Mucosa of descending colon (tissue), 3 donors: ENCODE results near the gene HDAC4. TPM values are rescaled to one million over a fixed set of nuclear protein-coding genes. Genes with fewer than 3 reads are reported as not detected.

Experiments used
- ATAC-seq: fragments of 200-7000 bp; cut with Tn5 transposase; one replicate; pipeline ENCODE4 v1.9.1; 2020; ENCODE audit warnings: mild to moderate bottlenecking, moderate library complexity
- DNase-seq, 3 donors: peaks; one replicate each; pipeline ENCODE4 v3.0.0-alpha.2; 2020
- H3K36me3 ChIP-seq: fragments of 200-600 bp; one replicate; pipeline ENCODE4 v1.8.0; 2021; ENCODE audit warnings: low read depth, mild to moderate bottlenecking
- H3K4me1 ChIP-seq: fragments of 200-600 bp; one replicate; pipeline ENCODE4 v1.8.0; 2021; ENCODE audit warnings: low read depth, mild to moderate bottlenecking
- H3K4me3 ChIP-seq: fragments of 200-600 bp; one replicate; pipeline ENCODE4 v1.8.0; 2021; ENCODE audit warnings: mild to moderate bottlenecking
- H3K9me3 ChIP-seq: fragments of 200-600 bp; one replicate; pipeline ENCODE4 v1.8.0; 2021; ENCODE audit warnings: mild to moderate bottlenecking
- intact Hi-C, 2 donors: fragments of 100-400 bp; cut with DNase I in 1 of 2; cut with micrococcal nuclease in 1 of 2; formaldehyde crosslinking; loops; one replicate each; pipeline versions ENCODE4 v1.11.0 to v1.11.1; 2022; cut with DNase I, micrococcal nuclease
- total RNA-seq, 3 donors: library from RNA; stranded (reverse); fragmentation: NEBNext Ultra II Directional in 2 of 3; extraction: Animal tissue kit (Norgen Biotek cat#: 25700) in 2 of 3; gene quantifications; one replicate each; pipeline versions ENCODE4 v1.2.1 to v1.2.4, GENCODE V29; 2021 to 2023
- TF ChIP-seq, protein P1 (sequence below): fragments of 200-600 bp; IDR thresholded peaks from one replicate; pipeline ENCODE4 v1.8.0; 2022; ENCODE audit warnings: antibody characterized with exemption, mild to moderate bottlenecking
- donor health status: DM: no; HTN: no; CAD: no; lungs with moderate emphysema.
- donor health status: DM: no; HTN: no; CAD: no.
- donor health status: DM: no; HTN: yes; CAD: no.

Gene HDAC4
- total RNA-seq, 3 donors from 2014 or later, result 41.4 to 147 (median 44.0) TPM

DNA sequence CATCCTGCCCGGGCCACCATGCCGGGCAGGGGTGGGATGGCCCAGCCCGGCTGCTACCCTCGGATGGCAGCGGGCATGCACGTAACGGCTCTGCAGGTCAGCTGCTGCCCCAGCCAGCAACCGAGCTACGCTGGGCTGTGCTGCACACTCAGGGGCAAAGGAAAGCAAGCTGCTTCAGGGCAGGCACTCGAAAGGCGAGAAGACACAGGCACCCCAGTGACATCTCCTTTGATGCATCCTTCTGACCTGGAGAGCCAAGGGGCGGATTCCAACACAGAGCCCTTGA, 8.8 kb downstream of the HDAC4 start:
- intact Hi-C loops, result no loop called here
- DNase-seq (no peak), ATAC-seq (no peak)
- H3K36me3 ChIP-seq, result no peaks in the 10 kb centered on the region
- no peaks in the 10 kb centered on the region for H3K9me3 ChIP-seq
- H3K4me1 ChIP-seq, result no peaks in the 10 kb centered on the region
- TF ChIP-seq, protein P1, sequence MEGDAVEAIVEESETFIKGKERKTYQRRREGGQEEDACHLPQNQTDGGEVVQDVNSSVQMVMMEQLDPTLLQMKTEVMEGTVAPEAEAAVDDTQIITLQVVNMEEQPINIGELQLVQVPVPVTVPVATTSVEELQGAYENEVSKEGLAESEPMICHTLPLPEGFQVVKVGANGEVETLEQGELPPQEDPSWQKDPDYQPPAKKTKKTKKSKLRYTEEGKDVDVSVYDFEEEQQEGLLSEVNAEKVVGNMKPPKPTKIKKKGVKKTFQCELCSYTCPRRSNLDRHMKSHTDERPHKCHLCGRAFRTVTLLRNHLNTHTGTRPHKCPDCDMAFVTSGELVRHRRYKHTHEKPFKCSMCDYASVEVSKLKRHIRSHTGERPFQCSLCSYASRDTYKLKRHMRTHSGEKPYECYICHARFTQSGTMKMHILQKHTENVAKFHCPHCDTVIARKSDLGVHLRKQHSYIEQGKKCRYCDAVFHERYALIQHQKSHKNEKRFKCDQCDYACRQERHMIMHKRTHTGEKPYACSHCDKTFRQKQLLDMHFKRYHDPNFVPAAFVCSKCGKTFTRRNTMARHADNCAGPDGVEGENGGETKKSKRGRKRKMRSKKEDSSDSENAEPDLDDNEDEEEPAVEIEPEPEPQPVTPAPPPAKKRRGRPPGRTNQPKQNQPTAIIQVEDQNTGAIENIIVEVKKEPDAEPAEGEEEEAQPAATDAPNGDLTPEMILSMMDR, result no peak
- no peak overlapping the region for H3K4me3 ChIP-seq

DNA sequence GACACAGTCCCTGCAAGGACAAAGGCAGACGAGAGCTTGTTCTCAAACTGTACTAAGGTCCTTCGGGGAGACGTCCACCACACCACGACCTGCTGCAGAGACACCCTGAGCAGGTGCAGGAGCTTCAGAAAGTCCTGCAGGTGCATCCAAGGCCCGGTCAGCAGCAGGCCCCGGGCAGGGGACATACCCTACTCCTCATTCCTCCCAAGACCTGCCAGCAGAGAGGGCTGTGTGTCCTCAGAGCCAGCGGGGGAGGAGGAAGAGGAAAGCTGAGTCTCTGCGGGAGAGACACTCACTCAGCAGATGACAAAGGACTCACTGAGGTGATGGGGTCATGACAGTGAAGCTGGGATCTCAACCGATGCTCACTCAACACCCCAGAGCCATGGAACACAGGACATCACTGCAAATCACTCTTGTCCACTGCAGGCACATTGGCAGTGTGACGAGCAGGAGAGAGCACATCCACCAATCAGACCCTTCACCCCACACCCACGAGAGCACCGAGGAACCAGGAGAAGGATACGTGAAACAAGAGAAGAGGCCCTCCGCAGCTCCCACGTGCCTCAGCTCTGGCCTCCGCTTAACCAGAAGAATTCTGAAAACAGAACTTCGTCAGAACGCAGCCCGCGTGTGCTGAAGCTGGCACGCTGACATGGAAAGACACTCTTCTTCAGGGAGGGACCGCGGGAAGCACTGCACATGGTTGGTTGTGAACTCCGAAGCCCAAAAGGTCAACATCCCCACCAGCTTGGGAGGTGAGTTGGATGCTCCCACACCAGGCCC, 9.3 kb downstream of the HDAC4 start:
- no peaks in the 10 kb centered on the region for H3K9me3 ChIP-seq
- DNase-seq (no peak), ATAC-seq (no peak)
- no peak overlapping the region for H3K4me3 ChIP-seq
- TF ChIP-seq, protein P1, result no peak
- no peaks in the 10 kb centered on the region for H3K4me1 ChIP-seq
- no peaks in the 10 kb centered on the region for H3K36me3 ChIP-seq
- intact Hi-C loops, result no loop called here

DNA sequence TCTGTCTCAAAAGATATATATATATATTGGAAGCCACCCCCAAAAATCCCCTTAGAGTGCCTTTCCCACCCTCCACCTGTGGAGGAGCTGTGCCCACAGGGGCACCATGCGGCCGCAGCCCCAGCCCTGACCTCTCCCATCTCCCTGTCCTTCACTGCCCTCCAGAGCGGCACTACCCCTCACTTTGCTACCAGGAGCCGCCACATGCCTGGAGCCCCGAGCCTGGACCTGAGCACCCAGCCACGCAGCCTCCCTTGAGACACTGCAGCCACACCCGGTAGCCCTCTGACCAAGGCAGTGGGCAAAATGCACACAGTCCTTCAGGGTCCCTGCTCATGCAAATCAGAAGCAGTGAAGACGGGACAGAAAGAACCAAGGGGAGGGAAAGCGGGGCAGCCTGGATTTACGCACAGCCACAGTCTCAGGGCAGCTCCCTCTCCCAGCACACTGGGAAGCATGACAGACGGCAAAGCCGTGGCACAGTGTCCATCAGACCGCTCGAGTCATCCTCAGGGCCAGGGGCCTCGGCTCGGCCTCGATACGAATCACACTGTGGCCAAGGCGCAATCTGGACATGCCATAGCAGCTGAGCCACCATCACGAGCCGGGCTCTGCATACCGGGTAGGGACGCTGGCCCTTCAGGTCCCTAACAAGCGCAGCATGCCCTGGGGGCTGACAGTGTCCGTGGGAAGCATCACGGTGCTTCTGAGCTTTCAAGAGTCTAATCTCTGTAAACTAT, 10.1 kb downstream of the HDAC4 start:
- DNase-seq (peak in 1 of 3 donors; percentile 18), ATAC-seq (no peak)
- Histone ChIP-seq H3K4me1 (no peaks in the 10 kb centered on the region), H3K36me3 (no peaks in the 10 kb centered on the region), H3K4me3 (no peak overlapping the region), H3K9me3 (no peaks in the 10 kb centered on the region)
- TF ChIP-seq, protein P1, result no peak
- intact Hi-C loops, result no loop called here

DNA sequence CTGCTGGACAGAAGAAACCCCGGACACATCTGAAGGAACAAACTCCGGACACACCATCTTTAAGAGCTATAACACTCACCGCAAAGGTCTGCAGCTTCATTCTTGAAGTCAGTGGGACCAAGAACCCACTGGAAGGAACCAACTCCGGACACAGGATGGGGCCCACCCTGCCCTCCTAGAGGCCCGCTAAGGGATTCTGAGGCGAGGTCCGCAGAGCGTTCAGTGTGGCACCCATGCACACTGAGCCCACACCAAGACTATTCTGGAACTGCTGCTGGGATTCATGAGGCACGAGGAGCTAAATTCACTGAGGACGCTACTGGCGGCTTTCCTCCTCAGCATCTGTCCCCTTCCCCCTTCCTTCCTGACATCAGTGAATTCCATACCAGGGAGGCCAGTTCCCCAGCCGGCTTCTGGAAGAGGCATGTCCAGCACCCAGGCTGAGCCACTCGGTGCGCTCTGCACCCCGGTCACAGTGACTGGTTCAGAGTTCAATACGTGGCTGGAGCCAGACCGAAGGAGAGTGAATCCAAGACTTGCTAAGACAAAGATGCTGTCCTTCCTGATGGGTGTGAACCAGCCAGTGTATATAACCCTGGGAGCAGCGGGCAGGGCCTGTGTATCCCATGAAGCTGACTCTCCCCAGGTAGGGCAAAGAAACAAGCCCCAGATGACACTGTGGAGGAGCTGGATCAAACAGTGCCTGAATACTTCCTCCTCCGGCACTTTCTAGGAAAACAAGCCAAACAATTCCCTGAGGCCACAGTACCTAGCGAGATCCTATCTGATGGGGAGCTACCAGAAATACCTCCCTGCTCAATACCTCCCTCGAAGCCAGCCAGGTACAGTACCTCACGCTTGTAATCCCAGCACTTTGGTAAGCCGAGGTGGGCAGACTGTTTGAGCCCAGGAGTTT, 11.1 kb downstream of the HDAC4 start:
- DNase-seq (peak in 1 of 3 donors; percentile 8), ATAC-seq (no peak)
- H3K4me3 ChIP-seq, result no peak overlapping the region
- TF ChIP-seq, protein P1, result no peak
- no peaks in the 10 kb centered on the region for H3K4me1 ChIP-seq
- no peaks in the 10 kb centered on the region for H3K9me3 ChIP-seq
- H3K36me3 ChIP-seq, result no peaks in the 10 kb centered on the region
- intact Hi-C loops, result no loop called here

DNA sequence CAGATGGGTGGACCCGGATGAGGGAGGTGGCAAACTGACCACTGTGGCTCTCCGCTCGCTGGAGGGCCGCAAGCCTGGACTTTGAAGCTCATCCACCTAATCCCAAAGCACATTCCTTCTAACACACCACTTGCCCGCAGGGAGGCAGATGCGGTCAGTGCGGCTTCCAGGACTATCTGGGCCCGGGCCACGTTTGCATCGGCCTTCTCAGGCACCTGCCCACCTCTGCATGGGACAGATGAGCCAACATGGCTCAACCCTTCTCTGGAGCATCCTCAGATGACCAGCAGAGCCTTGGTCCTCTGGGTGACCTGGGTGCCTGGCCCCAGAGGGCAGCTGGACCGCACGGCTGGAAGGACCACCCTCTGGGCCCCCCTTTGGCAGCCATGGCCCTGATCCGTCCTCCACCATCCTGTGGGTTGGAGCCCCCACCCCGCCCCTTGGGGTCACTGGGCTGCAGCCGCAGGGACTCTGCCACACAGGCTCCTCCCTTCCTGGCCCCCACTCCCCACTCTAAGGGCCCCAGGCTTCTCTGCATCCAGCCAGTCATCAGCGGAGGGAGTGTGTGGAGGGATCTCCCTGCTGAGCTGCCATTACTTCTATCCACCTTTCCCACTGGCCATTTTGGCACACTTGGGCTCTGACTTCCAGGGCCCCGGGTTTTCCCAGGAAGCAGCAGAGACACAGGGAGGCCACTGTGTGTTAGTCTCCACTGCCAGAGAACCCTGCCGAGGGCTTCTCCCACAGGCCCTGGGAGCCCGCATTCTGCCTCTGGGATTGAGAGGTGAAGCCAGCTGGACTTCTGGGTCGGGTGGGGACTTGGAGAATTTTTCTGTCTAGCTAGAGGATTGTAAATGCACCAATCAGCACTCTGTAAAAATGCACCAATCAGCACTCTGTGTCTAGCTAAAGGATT, 12.3 kb downstream of the HDAC4 start:
- DNase-seq (peak in 1 of 3 donors; percentile 15), ATAC-seq (no peak)
- intact Hi-C loops, result no loop called here
- Histone ChIP-seq H3K9me3 (no peaks in the 10 kb centered on the region), H3K4me3 (no peak overlapping the region), H3K4me1 (no peaks in the 10 kb centered on the region), H3K36me3 (no peaks in the 10 kb centered on the region)
- TF ChIP-seq, protein P1, result no peak
